GM12865 (cell line): ENCODE results near the gene ZNF133.
"Not testable (repeated sequence)": the region's sequence is repeated elsewhere in the genome, so short reads cannot be mapped to it uniquely, and the experiment has no call there.

Experiments
- DNase-seq: peaks from one replicate; pipeline ENCODE4 v3.0.0; 2010; ENCODE audit warnings: low read depth
- H3K4me3 ChIP-seq: 2 replicates; pipeline ENCODE4 v1.5.1; 2011; ENCODE audit warnings: mild to moderate bottlenecking, low read depth, low read length, control low read depth
- TF ChIP-seq, protein P1 (sequence below): IDR thresholded peaks from 2 replicates; pipeline ENCODE4 v1.5.1; 2011; ENCODE audit warnings: low read length, control low read depth, low read depth, inconsistent platforms; ENCODE audit not compliant: insufficient read depth; ENCODE audit errors: missing control alignments

Gene ZNF133

DNA sequence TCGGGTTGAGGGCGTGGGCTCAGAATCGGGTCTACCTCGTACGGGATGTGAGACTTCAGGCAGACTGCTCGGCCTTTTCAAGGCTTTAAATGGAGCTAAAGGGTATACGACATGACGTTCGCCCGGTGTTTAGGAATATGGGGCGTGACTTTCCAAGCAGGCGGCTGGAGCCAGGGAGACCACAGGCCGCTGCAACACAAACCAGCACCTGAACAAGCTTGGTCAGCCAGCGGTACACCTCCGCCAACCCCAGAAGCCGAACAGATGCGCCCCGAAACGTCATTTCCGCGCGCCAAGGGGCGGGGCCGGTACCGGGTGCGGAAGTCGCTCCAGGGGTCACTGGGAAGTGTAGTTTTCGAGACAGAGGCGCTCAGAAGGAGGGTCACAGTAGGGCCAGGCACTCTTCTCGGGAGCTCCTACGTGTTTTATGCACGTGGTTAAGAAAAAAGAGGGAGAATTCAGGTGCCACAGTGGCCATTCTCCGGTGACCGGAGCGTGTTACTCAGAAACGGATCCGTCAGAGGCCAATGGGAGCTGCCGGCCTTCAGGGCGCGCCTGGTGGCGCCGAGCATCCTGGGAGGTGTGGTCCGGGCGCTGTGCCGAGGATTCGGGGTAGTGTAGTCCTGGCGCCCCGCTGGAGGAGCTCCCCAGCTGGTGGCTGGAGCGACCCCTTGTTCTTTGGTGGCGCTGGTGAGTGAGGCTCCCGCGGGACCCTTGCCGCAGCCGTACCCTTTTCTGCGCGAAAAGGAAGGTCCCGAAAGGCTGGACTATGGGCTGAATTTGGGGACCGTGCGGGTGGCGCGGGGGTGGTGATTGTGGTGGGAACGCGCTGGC lies at the start of gene ZNF133:
TSS of gene ZNF133 (plus strand) at position 613 of the 834 bp plus-strand sequence. CDS start 17,160 bp downstream, outside the sequence.
- peak; percentile 94 for DNase-seq
- peak within 1 kb of the TSS; percentile 74 for H3K4me3 ChIP-seq
- TF ChIP-seq, protein P1, sequence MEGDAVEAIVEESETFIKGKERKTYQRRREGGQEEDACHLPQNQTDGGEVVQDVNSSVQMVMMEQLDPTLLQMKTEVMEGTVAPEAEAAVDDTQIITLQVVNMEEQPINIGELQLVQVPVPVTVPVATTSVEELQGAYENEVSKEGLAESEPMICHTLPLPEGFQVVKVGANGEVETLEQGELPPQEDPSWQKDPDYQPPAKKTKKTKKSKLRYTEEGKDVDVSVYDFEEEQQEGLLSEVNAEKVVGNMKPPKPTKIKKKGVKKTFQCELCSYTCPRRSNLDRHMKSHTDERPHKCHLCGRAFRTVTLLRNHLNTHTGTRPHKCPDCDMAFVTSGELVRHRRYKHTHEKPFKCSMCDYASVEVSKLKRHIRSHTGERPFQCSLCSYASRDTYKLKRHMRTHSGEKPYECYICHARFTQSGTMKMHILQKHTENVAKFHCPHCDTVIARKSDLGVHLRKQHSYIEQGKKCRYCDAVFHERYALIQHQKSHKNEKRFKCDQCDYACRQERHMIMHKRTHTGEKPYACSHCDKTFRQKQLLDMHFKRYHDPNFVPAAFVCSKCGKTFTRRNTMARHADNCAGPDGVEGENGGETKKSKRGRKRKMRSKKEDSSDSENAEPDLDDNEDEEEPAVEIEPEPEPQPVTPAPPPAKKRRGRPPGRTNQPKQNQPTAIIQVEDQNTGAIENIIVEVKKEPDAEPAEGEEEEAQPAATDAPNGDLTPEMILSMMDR, result no peak

DNA sequence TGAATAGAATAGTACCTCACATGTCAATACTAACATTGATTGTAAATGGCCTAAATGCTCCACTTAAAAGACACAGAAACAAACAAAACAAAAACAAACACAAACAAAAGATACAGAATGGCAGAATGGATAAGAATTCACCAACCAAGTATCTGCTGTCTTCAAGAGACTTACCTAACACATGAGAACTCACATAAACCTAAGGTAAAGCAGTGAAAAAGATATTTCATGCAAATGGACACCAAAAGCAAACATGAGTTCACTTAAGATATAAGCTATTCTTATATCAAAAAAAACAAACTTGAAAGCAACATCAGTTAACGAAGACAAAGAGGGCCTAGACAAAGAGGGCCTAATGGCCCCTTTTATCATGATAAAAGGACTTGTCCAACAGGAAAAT lies 47.3 kb upstream of the ZNF133 start:
- H3K4me3 ChIP-seq, result no peak overlapping the region
- no peak for DNase-seq
- TF ChIP-seq, protein P1, result no peak

GRCh38 chr20:18243802-18244201 lies 44.5 kb upstream of the ZNF133 start:
- DNase-seq, result no peak
- H3K4me3 ChIP-seq, result no peak overlapping the region
- TF ChIP-seq, protein P1, result no peak

DNA sequence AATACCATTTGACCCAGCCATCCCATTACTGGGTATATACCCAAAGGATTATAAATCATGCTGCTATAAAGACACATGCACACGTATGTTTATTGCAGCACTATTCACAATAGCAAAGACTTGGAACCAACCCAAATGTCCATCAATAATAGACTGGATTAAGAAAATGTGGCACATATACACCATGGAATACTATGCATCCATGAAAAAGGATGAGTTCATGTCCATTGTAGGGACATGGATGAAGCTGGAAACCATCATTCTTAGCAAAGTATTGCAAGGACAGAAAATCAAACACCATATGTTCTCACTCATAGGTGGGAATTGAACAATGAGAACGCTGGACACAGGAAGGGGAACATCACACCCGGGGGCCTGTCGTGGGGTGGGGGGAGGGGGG lies 39.8 kb upstream of the ZNF133 start:
- DNase-seq, H3K4me3 ChIP-seq: not testable (repeated sequence)

DNA sequence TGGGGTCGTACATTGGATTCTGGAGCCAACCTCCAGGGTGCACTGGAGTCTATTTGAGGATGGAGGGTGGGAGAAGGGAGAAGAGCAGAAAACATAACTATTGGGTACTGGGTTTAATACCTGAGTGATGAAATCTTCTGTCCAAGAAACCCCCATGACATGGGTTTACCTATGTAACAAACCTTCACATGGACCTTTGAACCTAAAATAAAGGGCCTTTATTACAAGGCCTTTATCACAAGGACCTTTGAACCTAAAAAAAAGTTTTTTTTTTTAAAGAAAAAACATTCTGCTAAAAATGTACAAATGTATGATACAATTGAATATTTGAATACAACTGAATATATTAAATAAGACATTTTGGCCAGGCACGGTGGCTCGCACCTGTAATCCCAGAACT lies 38.1 kb upstream of the ZNF133 start:
- TF ChIP-seq, protein P1, result no peak
- no peak for DNase-seq
- no peak overlapping the region for H3K4me3 ChIP-seq

GRCh38 chr20:18252597-18253451 lies 35.5 kb upstream of the ZNF133 start:
- DNase-seq, result no peak
- no peak overlapping the region for H3K4me3 ChIP-seq
- TF ChIP-seq, protein P1, result no peak

- no peak for DNase-seq
- TF ChIP-seq, protein P1, result no peak
These were observed 33.7 kb upstream of the ZNF133 start for GRCh38 chr20:18254615-18255014.

More at GRCh38 chr20:18254615-18255014, 33.7 kb upstream of the ZNF133 start:
- no peak overlapping the region for H3K4me3 ChIP-seq
